ENCODE data around the gene LEP.
"Not testable (repeated sequence)": the region's sequence is repeated elsewhere in the genome, so short reads cannot be mapped to it uniquely, and the experiment has no call there.

Gene LEP

GRCh38 chr7:128235471-128235870 is 5.6 kb upstream of the LEP start:
- no peak for TF ChIP-seq CTCF (conservative IDR thresholded peaks at IDR 0.05)
- no peak for TF ChIP-seq ZFX (IDR thresholded peaks at IDR 0.05)
- no peak overlapping the region for H3K27ac ChIP-seq

GRCh38 chr7:128236924-128237586 is 4.0 kb upstream of the LEP start:
- H3K27ac ChIP-seq = no peak overlapping the region; the same call in 1 of the 2 replicates
- TF ChIP-seq ZFX (IDR thresholded peaks at IDR 0.05) = no peak
- no peak for TF ChIP-seq CTCF (conservative IDR thresholded peaks at IDR 0.05)

- not testable (repeated sequence) for H3K27ac ChIP-seq
These were observed 1.9 kb upstream of the LEP start for GRCh38 chr7:128239146-128239545.

DNA sequence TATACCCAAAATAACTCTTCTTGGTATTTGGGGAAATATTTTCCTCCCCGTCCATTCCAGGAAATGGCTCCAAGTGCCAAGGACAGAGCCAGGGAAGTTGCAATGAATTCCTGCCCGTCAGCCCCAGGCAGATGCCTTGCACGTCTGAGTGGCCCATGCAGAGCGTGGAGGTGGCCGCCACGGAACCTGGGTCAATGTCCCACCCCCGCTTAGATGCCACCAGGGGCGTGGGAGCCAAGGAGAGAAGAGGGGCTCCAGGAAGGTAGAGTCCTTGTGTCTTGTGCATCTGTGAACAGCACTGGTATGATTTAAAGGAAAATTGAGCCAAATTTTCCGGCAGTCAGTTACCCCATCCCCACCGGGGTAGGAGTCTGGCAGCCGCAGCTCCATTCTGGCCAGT is 1.6 kb downstream of the LEP start:
- H3K27ac ChIP-seq = no peak overlapping the region
- TF ChIP-seq CTCF (conservative IDR thresholded peaks at IDR 0.05) (no peak), ZFX (IDR thresholded peaks at IDR 0.05) (no peak)

GRCh38 chr7:128243273-128243672 is 2.2 kb downstream of the LEP start:
- TF ChIP-seq CTCF (conservative IDR thresholded peaks at IDR 0.05) (no peak), ZFX (IDR thresholded peaks at IDR 0.05) (no peak)
- H3K27ac ChIP-seq = no peak overlapping the region

DNA sequence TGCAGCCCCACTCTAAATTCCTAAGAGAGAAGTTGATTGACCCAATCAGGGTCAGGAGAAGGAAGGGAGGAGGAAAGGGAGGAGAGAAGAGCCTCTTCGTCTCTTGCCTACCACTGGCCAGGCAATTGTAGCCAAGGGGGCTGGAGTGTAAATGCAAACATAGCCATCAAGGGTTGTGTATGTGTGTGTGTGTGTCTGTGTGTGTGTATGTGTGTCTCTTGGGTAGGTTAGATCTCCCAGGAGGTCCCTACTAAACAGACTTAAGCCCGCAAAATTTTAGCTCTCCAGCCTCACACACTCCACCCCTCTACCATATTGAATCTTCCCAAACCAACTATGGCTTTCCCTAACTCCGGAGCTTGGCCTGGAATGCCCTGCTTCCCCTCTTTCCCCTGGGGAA is 3.8 kb downstream of the LEP start:
- TF ChIP-seq ZFX (IDR thresholded peaks at IDR 0.05) (no peak), CTCF (conservative IDR thresholded peaks at IDR 0.05) (no peak)
- no peak overlapping the region for H3K27ac ChIP-seq

GRCh38 chr7:128247108-128247507 is 6.0 kb downstream of the LEP start:
- TF ChIP-seq ZFX (IDR thresholded peaks at IDR 0.05) (no peak), CTCF (conservative IDR thresholded peaks at IDR 0.05) (no peak)
- H3K27ac ChIP-seq = no peak overlapping the region

DNA sequence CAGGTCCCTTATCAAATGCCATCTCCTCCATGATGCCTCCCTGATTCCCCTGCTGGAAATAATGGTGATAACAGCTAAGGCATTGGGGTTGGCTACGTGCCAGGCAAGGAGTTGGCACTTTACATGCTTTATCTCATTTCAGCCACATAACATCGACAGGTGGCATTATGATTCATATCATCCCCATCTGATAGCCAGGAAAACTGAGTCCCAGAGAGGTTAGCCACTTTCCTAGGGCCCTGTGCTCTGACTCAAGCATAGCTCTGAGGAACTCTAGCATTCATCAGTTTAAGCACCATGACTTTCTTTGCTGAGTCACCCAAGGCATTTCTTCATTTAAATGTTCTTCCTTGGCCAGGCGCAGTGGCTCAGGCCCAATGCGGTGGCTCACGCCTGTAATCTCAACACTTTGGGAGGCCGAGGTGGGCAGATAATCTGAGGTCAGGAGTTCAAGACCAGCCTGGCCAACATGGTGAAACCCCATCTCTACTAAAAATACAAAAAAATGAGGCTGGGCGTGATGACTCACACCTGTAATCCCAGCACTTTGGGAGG is 6.6 kb downstream of the LEP start:
- H3K27ac ChIP-seq = no peak overlapping the region
- TF ChIP-seq CTCF (conservative IDR thresholded peaks at IDR 0.05) (no peak), ZFX (IDR thresholded peaks at IDR 0.05) (no peak)

Measured in C4-2B (cell line).